K562 (cell line): ENCODE measurements around the gene ENTR1. TPM values are rescaled to one million over a fixed set of nuclear protein-coding genes. Genes with fewer than 3 reads are reported as not detected.

ENCODE experiments used
- ATAC-seq: fragments of 200-7000 bp; cut with Tn5 transposase; 3 replicates; pipeline ENCODE4 v1.9.1; 2020; ENCODE audit warnings: moderate library complexity
- BruUV-seq: library from RNA; stranded (reverse); fragments of 400-500 nt; replicated peaks from 2 replicates; lab custom pipeline; 2021; lab: Mats Ljungman, UMichigan
- CTCF ChIA-PET: fragments of 300-600 bp; formaldehyde crosslinking; extraction: SDS; loops from one replicate; lab custom pipeline; 2021; ENCODE audit warnings: low intra/inter-chr PET ratio; lab: Yijun Ruan, JAX
- POLR2A ChIA-PET: fragments of 300-600, 350-650 bp; sonication (Branson Sonifier 250); formaldehyde crosslinking; extraction: SDS; loops from one replicate; lab custom pipeline; 2021; ENCODE audit warnings: antibody characterized with exemption, inconsistent platforms; lab: Yijun Ruan, JAX
- DNase-seq, 4 experiments: peaks; one replicate each; pipeline versions ENCODE4 v3.0.0 to v3.0.0-alpha.2; 2011 to 2018; ENCODE audit warnings: low spot score in 3 of 4, mixed read lengths in 3 of 4; ENCODE audit errors: extremely low read depth in 1 of 4
- FAIRE-seq: peaks from 2 replicates; lab custom pipeline; 2011; peaks lifted over from hg19 to GRCh38; lab: Jason Lieb, UNC
- H2AFZ ChIP-seq: 2 replicates; pipeline ENCODE4 v1.6.0; 2011; ENCODE audit warnings: low read depth, low read length, control low read depth, inconsistent platforms
- H3K27ac ChIP-seq: fragments of 200-600 bp; 3 replicates; pipeline ENCODE4 v1.8.0; 2011; ENCODE audit warnings: low read depth, mild to moderate bottlenecking, control low read depth, inconsistent platforms, low read length, moderate library complexity, mixed read lengths; ENCODE audit errors: extremely low read depth
- H3K27me3 ChIP-seq, 2 experiments: fragments of 300-600 bp in 1 of 2; 2 replicates in 1 of 2; 3 replicates in 1 of 2; pipeline versions ENCODE4 v1.6.0 to v1.8.0; 2011; ENCODE audit warnings: inconsistent platforms in 2 of 2, low read length in 2 of 2, mild to moderate bottlenecking in 1 of 2, mixed read lengths in 1 of 2, moderate library complexity in 1 of 2; ENCODE audit not compliant: control insufficient read depth in 2 of 2, insufficient read depth in 2 of 2
- H3K36me3 ChIP-seq: fragments of 300-600 bp; 3 replicates; pipeline ENCODE4 v1.8.0; 2011; ENCODE audit warnings: mild to moderate bottlenecking, low read length, inconsistent platforms; ENCODE audit not compliant: control insufficient read depth, insufficient read depth
- H3K4me1 ChIP-seq, 2 experiments: fragments of 200-600 bp in 1 of 2; replicated peaks in 1 of 2; 2 replicates in 1 of 2; 3 replicates in 1 of 2; pipeline versions ENCODE4 v1.5.1 to v1.8.0; 2011; ENCODE audit warnings: inconsistent platforms in 2 of 2, low read length in 2 of 2, mild to moderate bottlenecking in 1 of 2, mixed read lengths in 1 of 2, moderate library complexity in 1 of 2; ENCODE audit not compliant: control insufficient read depth in 2 of 2, insufficient read depth in 2 of 2
- H3K4me2 ChIP-seq: 2 replicates; pipeline ENCODE4 v1.6.1; 2011; ENCODE audit warnings: low read length, control low read depth, inconsistent platforms, mixed read lengths; ENCODE audit not compliant: insufficient read depth
- H3K4me3 ChIP-seq: fragments of 200-600 bp; sonication (generic), shearing (Covaris generic); 2 replicates; pipeline ENCODE4 v1.5.1; 2016; ENCODE audit warnings: control low read depth, inconsistent platforms
- H3K79me2 ChIP-seq: fragments of 200-600 bp; 3 replicates; pipeline ENCODE4 v1.8.0; 2011; ENCODE audit warnings: low read length, inconsistent platforms; ENCODE audit not compliant: control insufficient read depth, insufficient read depth
- H3K9ac ChIP-seq, 2 experiments: 2 replicates each; pipeline versions ENCODE4 v1.6.0 to v1.6.1; 2011; ENCODE audit warnings: low read depth in 2 of 2, low read length in 2 of 2, control low read depth in 1 of 2, inconsistent platforms in 1 of 2, mild to moderate bottlenecking in 1 of 2, mixed read lengths in 1 of 2; ENCODE audit not compliant: insufficient read depth in 1 of 2
- H3K9me1 ChIP-seq: one replicate; pipeline ENCODE4 v1.6.0; 2011; ENCODE audit warnings: inconsistent platforms, mild to moderate bottlenecking, low read length, moderate library complexity; ENCODE audit not compliant: control insufficient read depth, insufficient read depth
- H3K9me3 ChIP-seq: replicated peaks from 2 replicates; pipeline ENCODE4 v1.5.1; 2011; ENCODE audit warnings: low read depth, low read length, inconsistent platforms; ENCODE audit not compliant: control insufficient read depth, insufficient read depth
- H4K20me1 ChIP-seq: replicated peaks from 2 replicates; pipeline ENCODE4 v1.6.1; 2011; ENCODE audit warnings: low read length, inconsistent platforms, mixed read lengths; ENCODE audit not compliant: control insufficient read depth, insufficient read depth
- PHB ChIP-seq: fragments of 250-450 bp; sonication (Bioruptor Pico); IDR thresholded peaks from 2 replicates; pipeline ENCODE4 v1.5.0; 2021
- POLR2G ChIP-seq: fragments of 200-400 bp; formaldehyde crosslinking; IDR thresholded peaks from 2 replicates; pipeline ENCODE4 v1.6.1; 2017; ENCODE audit warnings: low read depth, mild to moderate bottlenecking, antibody characterized with exemption, low read length, moderate library complexity
- RBFOX2 ChIP-seq: fragments of 200-400 bp; formaldehyde crosslinking; IDR thresholded peaks from 2 replicates; pipeline ENCODE4 v1.6.1; 2017; ENCODE audit warnings: low read depth, mild to moderate bottlenecking, low read length, moderate library complexity
- RCOR1 ChIP-seq, 2 experiments: IDR thresholded peaks; 2 replicates each; pipeline ENCODE4 v1.6.1; 2012; ENCODE audit warnings: low read depth in 2 of 2, low read length in 2 of 2, borderline replicate concordance in 1 of 2, improper control_type of control experiment in 1 of 2
- WGBS: fragments of 100-300 bp; shearing (Covaris generic); methylation state at CpG from one replicate; pipeline ENCODE4 v1.1.6; 2016; ENCODE audit warnings: low coverage, mixed read lengths; ENCODE audit not compliant: insufficient coverage; ENCODE audit errors: missing lambda C conversion rate; 5-methylcytosine and 5-hydroxymethylcytosine counted together
- in situ Hi-C: fragments of 300-500 bp; cut with MboI; formaldehyde crosslinking; loops from 4 replicates; pipeline ENCODE4 v1.15.0; 2018; ENCODE audit warnings: inconsistent platforms, mixed read lengths
- intact Hi-C: fragments of 100-400 bp; cut with micrococcal nuclease; formaldehyde crosslinking; loops from 2 replicates; pipeline ENCODE4 v1.14.2; 2022
- polyA plus RNA-seq, 8 experiments: library from polyadenylated mRNA; depleted of rRNA in 4 of 8; stranded (reverse) in 5 of 8; unstranded in 3 of 8; fragments of >200 nt; fragmentation: Nextera tagmentation in 2 of 8; fragmentation: Illumina TruSeq in 1 of 8; extraction: Ambion mirVana in 2 of 8; extraction: Trizol in 1 of 8; gene quantifications; 2 replicates each; pipeline versions ENCODE4 v1.2.1 to v1.2.3, GENCODE V29; 2011 to 2014; ENCODE audit warnings: inconsistent platforms in 1 of 8, missing spikeins in 1 of 8
- total RNA-seq, 7 experiments: library from RNA; depleted of rRNA in 6 of 7; stranded (reverse); fragments of >200 nt in 6 of 7; fragmentation: Illumina TruSeq in 2 of 7; extraction: Trizol in 2 of 7; gene quantifications; 2 replicates each; pipeline versions ENCODE4 v1.2.1 to v1.2.3, GENCODE V29; 2011 to 2021; ENCODE audit warnings: low replicate concordance in 1 of 7

Gene ENTR1
- total and polyA plus RNA-seq, 9 of the 15 experiments (the other 6 are each of a cell fraction or from before 2014, with no cell fraction given): 6.7 to 106 (median 72.6) TPM

- no TSS peak for BruUV-seq
- Histone ChIP-seq H3K27me3 (no peaks in the 10 kb centered on the region), H3K4me1 (peaks cover 0 to 15% of the 10 kb centered on the region in 2 experiments; a peak in 2 of 5 replicates), H3K9me1 (peaks cover 3% of the 10 kb centered on the region), H2AFZ (no peak overlapping the region), H3K27ac (no peak overlapping the region), H3K79me2 (no peaks in the 10 kb centered on the region), H3K4me2 (no peak overlapping the region), H3K9ac (no peak overlapping the region), H3K4me3 (no peak overlapping the region), H4K20me1 (no peaks in the 10 kb centered on the region), H3K36me3 (peaks cover 70% of the 10 kb centered on the region), H3K9me3 (no peaks in the 10 kb centered on the region)
- no peak; the same call in 2 of the 3 replicates for ATAC-seq
- ChIA-PET POLR2A (interaction anchor here (0.6 to 5.1 kb wide), 10 partner anchors 10 to 490 kb away, joined by 3 to 33 read pairs (median 4); partner anchors contain the start of genes ENTR1 and PMPCA), CTCF (no interaction called here)
- FAIRE-seq: no peak
- in situ Hi-C loops (no loop called here), intact Hi-C loops (no loop called here)
- TF ChIP-seq RCOR1 (IDR thresholded peaks at IDR 0.05; ENCODE audit: borderline replicate concordance in 1 of 2, low read depth in 2 of 2, low read length in 2 of 2) (no peak), POLR2G (peak; percentile 50)
- WGBS: 92% methylated on average over 19 of the region's 27 CpGs
- DNase-seq: no peak
These were observed 14.4 kb upstream of the ENTR1 start for GRCh38 chr9:136424750-136425362.

DNA sequence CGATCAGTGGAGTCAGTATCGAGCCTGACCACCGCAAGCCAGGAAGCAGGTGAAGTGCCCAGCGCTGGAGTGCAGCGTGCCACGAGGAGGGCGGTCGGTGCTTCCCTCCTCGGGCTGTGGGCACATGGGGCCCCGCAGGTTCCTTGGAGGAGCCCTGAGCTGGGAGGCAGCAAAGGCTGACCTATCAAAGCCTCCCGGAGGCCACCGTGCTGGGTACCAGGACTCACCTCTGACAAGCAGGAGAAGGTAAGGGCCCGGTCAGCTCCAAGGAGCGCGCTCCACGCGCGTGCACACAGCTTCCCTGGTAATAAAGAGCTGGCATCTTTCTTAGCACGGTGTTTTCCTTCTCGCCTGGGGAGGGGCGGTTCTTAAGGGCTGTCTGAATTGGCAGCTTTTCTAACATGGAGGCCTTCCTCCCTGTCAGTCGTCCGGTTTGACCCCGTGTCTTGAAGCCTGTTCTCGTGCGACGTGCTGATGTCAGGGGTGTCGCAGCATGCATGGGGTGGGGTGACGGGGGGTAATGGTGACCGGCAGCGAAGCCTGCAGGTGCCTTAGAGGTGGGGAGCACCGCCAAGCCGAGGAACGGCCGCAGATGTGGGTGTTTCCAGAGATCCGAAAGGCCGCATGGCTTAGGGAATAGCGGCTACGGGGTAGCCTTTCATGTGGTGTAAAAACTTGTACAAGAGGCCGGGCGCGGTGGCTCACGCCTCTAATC is 13.2 kb upstream of the ENTR1 start:
- H3K79me2 ChIP-seq: no peaks in the 10 kb centered on the region
- ATAC-seq (no peak), FAIRE-seq (no peak), DNase-seq (no peak)
- TF ChIP-seq RBFOX2 (peak; percentile 19; the same call in 1 of the 2 replicates), POLR2G (peak; percentile 53; the same call in 1 of the 2 replicates), PHB (no peak)
- H3K4me3 ChIP-seq: no peak overlapping the region
- no peaks in the 10 kb centered on the region for H4K20me1 ChIP-seq
- in situ Hi-C loops (no loop called here), intact Hi-C loops (no loop called here)
- H3K27me3 ChIP-seq: no peaks in the 10 kb centered on the region
- H3K9ac ChIP-seq: peak overlapping the region in 1 of 2 experiments; percentile 52; a peak in 1 of 4 replicates
- no peaks in the 10 kb centered on the region for H3K9me1 ChIP-seq
- ChIA-PET POLR2A (interaction anchor here (0.5 to 5.1 kb wide), 7 partner anchors 10 to 306 kb away, joined by 3 to 33 read pairs (median 7); partner anchors contain the start of genes ENTR1 and PMPCA), CTCF (no interaction called here)
- H3K9me3 ChIP-seq: no peaks in the 10 kb centered on the region
- no peak overlapping the region for H3K27ac ChIP-seq
- no peak overlapping the region for H3K4me2 ChIP-seq
- BruUV-seq: TSS peak; percentile 58
- 98% methylated on average over 34 of the region's 43 CpGs for WGBS
- H2AFZ ChIP-seq: no peak overlapping the region
- peaks cover 0 to 10% of the 10 kb centered on the region in 2 experiments; a peak in 2 of 5 replicates for H3K4me1 ChIP-seq
- peaks cover 70% of the 10 kb centered on the region for H3K36me3 ChIP-seq
